HG03095 (cell line): Measurements from ENCODE around the gene KSR1.
"Not testable (repeated sequence)": the region's sequence is repeated elsewhere in the genome, so short reads cannot be mapped to it uniquely, and the experiment has no call there.

Source experiments
- ATAC-seq: cut with Tn5 transposase; IDR thresholded peaks from one replicate; pipeline ENCODE4 v1.9.1; 2021; ENCODE audit warnings: moderate library complexity; ENCODE audit not compliant: unreplicated experiment

The KSR1 gene

DNA sequence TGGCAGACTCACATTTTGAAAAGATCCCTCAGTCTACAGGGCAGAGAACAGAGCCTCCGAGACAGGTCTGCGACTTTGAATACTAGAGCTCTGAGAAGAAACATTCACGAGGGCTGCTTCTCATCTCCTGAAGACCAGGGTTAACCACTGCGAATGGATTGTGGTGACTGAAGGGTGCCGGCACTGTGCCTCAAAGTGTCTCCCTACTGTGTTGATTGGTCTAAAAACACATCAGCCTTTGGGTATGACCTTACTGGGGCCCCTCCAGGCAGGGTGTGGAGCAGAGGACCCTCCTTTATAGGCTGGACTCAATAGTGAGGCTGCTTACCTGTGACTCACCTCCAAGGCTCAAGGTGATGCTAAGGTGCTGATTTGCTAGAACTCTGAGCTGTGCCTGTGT lies 172.1 kb downstream of the KSR1 start:
- ATAC-seq, result no peak

DNA sequence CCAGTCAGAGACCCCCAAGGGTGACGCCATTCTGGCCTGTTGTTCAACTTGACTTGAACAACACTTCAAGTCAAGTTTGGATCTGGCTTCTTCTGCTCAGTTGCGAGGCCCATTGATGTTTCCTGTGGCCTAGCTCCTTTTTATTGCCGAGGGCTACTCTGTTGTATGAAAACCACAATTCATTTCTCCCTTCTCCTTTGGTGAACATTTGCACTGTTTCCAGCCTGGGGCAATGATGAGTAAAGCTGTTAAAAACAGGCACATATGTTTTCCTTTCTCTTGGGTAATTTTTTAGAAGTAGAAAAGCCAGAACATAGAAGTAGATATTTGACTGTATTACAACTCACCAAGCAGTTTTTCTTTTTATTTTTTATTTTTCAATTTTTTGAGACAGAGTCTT lies 173.0 kb downstream of the KSR1 start:
- not testable (repeated sequence) for ATAC-seq

DNA sequence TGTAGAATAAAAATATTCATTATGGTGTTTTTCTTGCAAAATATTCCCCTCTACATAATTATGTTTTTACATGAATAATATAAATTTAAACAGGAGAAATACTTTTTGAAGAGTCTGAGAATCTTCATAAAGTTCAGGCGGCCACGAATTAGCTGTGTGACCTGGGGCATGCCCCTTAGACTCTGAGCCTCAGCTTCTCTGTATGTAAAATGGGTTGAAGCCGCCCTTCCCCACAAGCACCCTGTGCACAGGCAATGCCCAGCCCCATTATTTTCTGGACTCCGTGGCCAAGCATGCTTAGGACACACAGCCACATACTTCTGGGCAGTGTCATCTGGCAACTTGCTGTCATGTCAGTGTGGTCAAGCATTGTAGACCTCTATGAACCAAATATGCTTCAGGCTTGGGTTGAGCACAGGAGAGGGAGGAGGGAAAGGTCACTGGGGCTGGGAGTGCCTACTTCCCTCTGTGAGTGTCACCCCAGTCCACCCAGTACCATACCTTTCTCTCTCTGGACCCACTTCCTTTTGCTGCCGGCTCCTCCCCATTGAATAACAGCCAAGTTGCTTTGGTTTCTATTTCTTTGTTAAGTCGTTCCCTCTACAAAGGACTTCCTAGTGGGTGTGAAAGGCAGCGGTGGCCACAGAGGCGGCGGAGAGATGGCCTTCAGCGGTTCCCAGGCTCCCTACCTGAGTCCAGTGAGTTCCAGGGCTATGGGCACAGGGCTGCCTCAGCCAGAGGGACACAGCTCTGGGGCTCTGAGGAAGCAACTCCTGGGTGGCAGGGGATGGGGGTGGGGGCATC lies 174.6 kb downstream of the KSR1 start, which contains the start of gene LGALS9:
Gene LGALS9, plus strand, starts transcription at position 582 of the 804 bp plus-strand sequence. Its CDS starts 78 bp downstream, at position 660.
- peak; percentile 49 for ATAC-seq

DNA sequence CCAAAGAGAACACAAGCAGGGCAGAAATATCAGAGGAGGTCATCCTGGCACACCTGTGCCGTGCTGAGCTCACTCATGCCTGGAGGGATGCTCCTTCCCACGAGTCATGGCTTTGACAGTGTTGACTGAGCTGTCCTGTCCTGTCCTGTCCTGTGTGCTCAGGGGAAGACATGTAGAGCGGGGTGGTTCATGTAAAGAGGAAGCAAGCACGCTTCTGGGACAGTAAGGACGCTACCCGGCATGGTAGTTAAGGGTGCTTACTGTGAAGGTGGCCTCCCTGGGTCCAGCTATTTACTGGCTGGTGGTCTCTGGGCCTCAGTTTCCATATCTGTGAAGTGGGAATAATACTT lies 175.1 kb downstream of the KSR1 start:
- peak; percentile 39 for ATAC-seq

DNA sequence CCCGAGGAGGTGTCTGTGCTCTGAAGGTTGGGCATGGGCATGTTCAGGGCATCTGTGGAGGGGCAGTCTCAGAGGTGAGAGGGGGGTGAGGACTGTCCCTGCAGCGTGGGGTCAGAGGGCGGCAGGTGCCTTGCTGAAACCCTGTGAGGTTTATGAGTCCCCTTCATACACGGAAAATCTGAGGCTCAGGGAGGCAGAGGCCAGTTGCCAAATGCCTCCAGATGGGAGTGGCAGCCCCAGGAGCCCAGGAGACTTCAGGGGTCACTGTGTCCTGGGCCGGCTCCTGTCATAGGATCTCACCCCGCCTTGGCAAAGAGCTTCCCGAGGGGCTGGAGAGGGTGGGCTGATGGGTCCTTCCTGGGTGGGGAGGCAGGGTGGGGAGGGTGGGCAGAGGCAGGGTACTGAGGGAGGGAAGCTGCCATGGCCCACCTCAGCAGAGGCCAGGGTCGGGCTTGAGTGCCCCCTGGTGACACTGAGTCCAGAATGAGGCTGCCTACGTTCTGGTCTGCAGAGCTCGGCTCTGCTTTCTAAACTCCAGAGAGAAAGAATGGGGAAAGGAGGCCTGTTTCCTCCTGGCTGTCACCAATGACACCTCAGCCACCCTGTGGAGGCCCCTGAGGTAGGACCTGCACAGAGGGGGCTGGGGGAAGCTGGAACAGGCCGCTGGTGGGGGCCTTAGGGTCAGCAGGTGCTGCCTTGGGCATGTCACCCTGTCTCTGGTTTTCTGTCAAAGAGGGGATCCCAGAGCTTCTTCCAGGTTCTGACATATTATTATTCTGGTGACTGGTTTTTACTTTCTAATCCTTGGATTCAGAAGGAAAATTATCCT lies 175.9 kb downstream of the KSR1 start:
- ATAC-seq, result no peak

DNA sequence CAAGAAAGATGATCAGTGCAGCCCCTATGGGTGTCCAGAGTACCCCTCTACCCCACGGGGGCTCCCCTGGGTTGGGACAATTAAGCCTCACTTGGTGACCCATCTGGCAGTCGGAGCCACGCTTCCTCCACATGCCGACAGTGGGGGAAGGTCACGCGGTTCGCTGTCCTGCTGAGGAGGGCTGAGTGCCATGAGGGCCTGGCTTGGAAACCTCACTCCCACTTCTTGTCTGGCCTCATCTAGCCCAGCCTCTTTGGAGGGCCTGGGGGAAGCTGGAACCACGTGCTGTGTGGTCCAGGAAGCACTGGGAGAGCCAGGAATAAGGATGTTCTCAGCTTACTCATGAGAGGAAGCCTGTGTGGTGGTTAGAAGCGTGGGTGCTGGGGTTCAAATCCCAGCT lies 176.5 kb downstream of the KSR1 start:
- not testable (repeated sequence) for ATAC-seq

DNA sequence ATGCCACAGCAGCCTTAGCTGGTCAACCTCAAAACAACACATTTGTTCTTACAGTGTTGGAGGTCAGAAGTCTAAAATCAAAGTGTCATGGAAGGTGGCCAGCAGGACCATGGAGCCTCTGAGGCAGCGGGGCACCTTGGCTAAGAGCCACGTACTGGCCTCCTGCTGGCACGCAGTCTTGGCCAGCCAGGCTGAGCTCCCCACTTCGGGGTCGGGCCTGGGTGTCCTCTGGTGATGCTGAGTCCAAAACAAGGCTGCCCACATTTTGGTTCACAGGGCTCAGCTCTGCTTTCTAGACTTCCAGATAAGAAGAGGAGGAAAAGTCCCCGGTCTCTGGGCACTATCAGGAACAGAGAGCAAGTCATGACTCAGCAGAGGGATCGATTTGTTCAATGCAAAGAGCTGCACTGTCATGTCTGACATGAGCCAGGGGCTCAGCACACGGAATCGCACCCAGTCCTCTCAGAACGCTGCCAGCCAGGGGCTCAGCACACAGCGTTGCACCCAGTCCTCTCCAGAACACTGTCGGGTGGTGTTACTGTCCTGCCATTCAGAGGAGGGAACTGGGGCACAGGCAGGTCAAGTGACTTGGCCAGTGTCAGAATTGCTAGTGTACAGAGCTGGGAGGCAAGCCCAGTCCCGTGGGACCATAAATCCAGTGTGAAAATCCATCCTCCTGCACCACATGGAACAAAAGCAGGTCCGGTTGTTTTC lies 177.2 kb downstream of the KSR1 start:
- no peak for ATAC-seq

DNA sequence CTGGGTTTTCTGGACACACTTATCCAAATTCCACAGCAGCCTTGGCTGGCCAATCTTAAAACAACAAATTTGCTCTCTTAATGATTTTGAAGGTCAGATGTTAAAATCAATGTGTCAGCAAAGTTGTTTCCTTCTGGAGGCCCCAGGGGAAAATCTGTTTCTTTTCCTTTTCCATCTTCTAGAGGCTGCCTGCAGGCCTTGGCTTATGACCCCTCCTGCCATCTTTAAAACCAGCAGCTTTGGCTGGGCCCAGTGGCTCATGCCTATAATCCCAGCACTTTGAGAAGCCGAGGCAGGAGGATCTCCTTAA lies 177.7 kb downstream of the KSR1 start:
- no peak for ATAC-seq

DNA sequence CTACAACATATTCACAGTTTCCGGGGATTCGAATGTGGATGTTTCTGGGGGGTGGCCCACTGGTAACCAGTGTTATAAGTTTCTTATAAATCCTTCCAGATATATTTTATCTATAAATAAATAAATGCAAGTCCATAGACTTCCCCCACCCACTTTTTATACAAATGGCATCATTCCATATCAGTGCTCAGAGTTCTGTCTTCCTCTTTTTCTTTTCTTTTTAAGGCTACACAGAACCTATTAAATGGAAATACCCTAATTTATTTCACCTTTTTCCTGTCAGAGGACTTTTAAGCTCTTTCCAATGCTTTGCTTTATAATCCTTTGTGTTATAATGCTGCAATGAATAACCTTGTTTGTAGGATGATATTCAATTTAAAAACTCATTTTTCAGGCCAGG lies 178.5 kb downstream of the KSR1 start:
- ATAC-seq, result no peak

DNA sequence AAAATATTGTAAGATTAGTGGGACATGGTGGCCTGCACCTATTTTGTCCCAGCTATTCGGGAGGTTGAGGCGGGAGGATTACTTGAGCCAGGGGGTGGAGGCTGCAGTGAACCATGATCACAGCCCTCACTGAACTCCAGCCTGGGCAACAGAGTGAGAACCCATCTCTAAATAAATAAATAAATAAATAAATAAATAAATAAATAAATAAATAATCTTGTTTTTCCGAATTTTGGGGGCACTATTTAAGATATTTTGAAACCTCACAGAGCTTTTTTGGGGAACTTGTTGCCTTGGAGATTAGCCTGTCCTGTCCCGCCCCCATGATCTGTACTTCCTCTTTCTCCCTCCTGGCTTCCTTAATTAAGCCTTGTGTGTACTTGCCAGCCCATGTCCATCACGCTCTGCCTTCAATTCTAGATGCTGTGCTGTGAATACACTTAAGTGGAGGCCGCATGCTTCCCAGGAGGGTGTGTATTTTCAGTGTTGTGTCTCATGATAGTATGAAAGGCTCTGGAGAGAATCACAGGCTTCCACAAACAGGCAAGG lies 179.1 kb downstream of the KSR1 start:
- ATAC-seq, result no peak

DNA sequence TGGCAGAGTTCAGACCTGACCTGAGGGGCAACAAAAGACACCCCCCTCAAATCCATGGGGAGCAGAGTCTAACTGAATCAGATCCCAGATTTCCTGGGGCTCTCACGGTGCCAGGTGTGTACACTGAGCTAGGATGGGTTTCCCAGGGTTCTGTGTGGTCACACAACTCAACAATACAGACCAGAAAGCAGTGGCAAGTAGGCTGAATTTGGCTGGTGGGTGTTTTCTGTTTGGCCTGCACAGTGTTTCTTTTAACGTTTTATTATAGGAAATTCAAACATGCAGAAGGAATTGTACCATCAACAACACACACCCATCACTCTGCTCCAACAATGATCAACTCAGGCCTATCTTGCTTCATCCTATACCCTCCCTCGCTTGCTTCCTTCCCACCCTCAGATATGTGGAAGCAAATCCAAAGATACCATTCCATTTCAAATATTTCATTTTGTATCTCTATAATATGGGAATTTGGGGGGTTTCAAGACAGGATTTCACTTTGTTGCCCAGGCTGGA lies 179.8 kb downstream of the KSR1 start:
- not testable (repeated sequence) for ATAC-seq

DNA sequence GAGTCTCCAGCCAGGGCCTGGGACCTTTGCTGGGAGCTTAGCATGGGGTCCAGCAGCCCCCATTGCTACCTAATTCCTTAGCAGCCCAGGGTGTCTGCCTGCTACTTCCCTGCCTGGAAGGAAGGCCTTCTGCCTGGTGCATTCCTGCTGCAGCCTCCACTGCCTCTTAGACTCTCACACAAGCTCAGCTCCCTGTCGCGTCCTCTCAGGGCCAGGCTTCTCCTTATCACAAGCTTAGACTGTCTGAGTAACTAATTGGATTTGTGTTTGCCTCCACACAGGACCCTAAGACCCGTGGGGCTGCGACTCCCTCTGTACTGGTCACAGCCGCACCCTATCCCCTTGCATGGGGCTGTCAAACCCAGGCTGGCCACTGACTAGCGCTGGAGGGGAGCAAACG lies 181.6 kb downstream of the KSR1 start:
- ATAC-seq, result not testable (repeated sequence)

DNA sequence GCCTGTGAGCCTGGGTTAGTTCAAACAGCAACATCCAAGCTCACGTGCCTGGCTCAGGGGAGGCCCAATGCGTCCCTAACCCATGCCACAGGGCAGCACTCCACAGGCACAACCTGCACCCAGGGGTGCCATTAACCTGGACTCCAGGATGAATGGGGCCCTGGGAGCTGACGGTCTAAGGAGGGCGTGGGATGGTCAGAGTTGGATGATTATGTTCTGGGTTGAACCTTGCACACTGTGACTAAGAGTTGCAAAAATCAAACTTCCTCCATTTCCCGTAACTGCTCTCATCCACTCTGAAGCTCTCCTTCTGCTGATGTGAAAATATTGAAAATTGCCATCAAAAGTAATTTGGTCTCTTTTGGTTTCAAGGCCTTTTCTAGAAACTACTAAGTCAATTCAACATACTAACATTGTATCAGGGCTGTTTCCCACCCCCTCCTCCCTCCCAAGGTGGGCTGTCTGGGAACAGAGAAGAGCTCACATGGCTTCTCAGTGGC lies 182.2 kb downstream of the KSR1 start:
- not testable (repeated sequence) for ATAC-seq

DNA sequence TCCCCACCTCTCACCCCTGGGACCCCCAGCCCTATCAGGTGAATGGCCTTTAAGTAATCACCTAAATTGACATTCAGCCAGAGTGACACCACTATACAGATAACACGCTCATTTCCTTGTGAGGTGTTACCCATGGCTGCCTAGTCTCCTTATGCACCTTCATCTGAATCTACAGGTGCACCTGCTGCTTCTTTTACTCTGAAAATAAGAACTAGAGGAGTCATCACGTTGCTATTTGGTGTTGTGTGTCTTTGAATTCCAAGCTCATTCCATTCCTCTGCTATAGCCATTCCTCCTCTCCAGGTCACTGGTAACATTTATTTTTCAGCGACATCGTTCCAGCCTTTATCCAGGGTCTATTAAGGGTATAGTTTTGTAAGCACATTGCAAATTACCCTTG lies 184.5 kb downstream of the KSR1 start:
- no peak for ATAC-seq

DNA sequence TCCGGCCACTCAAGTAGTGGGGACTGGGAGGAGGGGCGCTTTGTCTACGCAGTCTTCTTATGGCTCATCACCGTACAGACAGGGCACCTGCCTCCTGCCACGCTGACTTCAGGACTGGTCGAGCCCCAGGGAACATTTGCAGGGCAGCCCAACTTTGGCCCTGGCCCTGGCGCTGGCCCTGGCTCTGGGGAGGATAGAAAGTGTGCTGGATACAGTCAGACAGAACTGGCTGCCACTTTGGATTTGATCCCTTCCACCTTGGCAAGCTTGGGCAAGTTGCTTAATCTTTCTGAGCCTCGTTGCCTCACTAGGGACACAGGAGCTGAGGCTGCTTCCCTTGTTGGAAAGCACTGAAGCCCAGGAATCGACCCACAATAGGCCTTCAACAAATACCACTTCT lies 188.3 kb downstream of the KSR1 start:
- no peak for ATAC-seq

DNA sequence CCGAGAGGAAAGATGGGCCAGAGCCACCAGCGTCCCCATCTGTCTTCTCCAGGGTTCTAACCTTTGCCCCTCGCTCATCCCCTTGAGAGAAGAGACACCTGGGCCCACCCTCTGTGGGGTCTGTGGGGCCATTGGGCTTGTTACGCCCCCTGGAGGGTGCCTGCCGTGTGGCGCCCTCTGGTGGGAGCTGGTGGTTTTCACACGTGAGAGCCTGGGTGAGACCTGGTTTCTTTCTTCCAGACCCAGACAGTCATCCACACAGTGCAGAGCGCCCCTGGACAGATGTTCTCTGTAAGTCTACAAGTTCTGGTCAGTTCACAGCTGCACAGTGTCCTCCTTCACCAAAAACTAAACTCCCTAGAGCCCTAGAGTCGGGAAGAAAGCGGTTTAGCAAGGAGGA lies 189.4 kb downstream of the KSR1 start:
- not testable (repeated sequence) for ATAC-seq

DNA sequence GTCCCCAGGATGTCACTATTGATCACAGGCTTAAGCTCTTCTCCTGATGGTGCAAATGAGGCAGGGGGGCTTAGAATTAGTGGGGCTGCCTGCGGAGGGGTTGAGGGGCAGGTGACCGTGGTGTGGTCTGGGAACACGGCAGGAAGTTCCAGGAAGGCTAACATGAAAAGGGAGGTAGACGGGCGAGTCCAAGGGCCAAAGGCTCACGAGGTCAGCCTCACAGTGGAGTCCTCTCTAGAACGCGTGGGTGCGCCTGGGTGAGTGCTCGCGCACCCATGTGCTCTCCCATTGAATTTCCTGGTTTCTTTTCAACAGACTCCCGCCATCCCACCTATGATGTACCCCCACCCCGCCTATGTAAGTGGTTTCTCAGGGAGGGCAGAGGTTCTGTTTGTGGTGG lies 190.0 kb downstream of the KSR1 start:
- no peak for ATAC-seq

DNA sequence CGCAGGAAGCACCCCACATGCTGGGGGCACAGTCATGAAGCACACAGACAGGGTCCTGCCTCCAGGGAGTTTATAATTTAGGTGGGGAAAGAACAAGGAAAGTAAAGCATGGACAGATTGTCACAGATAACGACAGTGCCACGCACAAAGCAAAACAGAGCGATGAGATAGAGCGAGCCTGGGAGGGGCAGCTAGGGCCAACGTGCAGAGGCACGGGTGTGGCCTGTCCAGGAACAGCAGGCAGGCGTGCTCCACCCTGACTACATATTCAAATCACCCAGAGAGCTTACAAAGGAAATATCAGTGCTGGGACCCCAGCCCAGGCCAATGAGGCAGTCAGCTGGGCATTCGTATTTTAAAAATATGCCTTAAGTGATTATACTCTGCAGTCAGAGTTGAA lies 191.5 kb downstream of the KSR1 start:
- no peak for ATAC-seq

DNA sequence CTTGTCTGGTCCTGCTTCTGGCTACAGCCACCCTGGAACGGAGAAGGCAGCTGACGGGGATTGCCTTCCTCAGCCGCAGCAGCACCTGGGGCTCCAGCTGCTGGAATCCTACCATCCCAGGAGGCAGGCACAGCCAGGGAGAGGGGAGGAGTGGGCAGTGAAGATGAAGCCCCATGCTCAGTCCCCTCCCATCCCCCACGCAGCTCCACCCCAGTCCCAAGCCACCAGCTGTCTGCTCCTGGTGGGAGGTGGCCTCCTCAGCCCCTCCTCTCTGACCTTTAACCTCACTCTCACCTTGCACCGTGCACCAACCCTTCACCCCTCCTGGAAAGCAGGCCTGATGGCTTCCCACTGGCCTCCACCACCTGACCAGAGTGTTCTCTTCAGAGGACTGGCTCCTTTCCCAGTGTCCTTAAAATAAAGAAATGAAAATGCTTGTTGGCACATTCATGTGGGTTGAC lies 192.9 kb downstream of the KSR1 start:
- ATAC-seq, result not testable (repeated sequence)

DNA sequence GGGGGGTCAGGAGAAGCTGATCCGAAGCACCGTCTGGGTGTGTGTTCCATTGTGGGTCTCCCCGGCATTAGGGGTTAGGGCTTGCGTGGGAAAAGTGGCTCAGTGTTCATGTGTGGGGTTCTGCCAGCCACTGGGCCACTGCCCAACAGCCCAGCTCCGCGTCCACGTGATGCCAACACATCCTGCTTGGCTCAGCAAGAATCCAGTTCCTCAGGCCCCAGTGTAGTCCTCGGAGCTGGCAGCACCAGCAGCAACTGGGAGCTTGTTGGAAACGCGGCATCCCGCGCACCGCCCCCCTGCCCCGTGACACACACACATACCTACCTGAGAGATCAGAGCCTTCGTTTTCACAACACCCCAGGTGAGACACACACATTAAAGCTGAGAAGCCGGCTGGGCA lies 193.7 kb downstream of the KSR1 start:
- no peak for ATAC-seq

DNA sequence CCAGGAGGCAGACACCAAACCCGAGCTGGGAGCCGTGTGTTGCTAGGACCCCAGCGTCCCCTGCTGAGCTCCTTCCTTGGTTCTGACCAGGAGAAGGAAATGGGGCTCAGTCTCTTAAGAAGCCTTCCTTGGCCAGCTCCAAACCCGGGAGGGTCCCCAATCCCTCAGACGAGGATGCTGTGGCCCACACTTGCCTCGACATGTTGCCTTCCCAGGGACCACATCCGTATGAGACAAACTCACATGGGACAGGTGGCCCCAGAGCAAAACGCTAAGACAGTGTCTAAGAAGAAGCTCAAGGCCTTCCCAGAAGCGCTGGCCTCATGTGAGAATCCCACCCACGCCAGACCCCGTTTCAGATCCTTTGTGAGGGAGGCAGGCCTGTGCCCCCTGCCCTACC lies 194.6 kb downstream of the KSR1 start:
- ATAC-seq, result no peak
